ENCODE results near the gene ELFN1.

ELFN1 gene

GRCh38 chr7:1698951-1699350, 28.9 kb downstream of the ELFN1 start:
- TF ChIP-seq CTCF (IDR thresholded peaks at IDR 0.05; ENCODE audit: insufficient read depth, low read length) (no peak), POLR2AphosphoS5 (IDR thresholded peaks at IDR 0.05; ENCODE audit: low read depth) (no peak), GABPA (IDR thresholded peaks at IDR 0.05; ENCODE audit: low read depth) (no peak), REST (IDR thresholded peaks at IDR 0.05; ENCODE audit: insufficient replicate concordance, low read depth) (no peak), SPI1 (IDR thresholded peaks at IDR 0.05; ENCODE audit: borderline replicate concordance, low read depth) (no peak)
- Histone ChIP-seq H3K4me3 (replicated peaks; ENCODE audit: insufficient read depth, low read length) (no peak overlapping the region), H3K27me3 (ENCODE audit: insufficient read depth, poor library complexity, severe bottlenecking) (peaks cover 2% of the 10 kb centered on the region), H3K27ac (replicated peaks) (no peak overlapping the region)
- DNase-seq (ENCODE audit: low read depth in 1 of 2, low spot score in 1 of 2) = no peak

GRCh38 chr7:1700086-1700485, 30.0 kb downstream of the ELFN1 start:
- Histone ChIP-seq H3K27ac (replicated peaks) (no peak overlapping the region), H3K4me3 (replicated peaks; ENCODE audit: insufficient read depth, low read length) (no peak overlapping the region), H3K27me3 (ENCODE audit: insufficient read depth, poor library complexity, severe bottlenecking) (peaks cover 2% of the 10 kb centered on the region)
- DNase-seq (ENCODE audit: low read depth in 1 of 2, low spot score in 1 of 2) = no peak
- TF ChIP-seq CTCF (IDR thresholded peaks at IDR 0.05; ENCODE audit: insufficient read depth, low read length) (no peak), GABPA (IDR thresholded peaks at IDR 0.05; ENCODE audit: low read depth) (no peak), SPI1 (IDR thresholded peaks at IDR 0.05; ENCODE audit: borderline replicate concordance, low read depth) (no peak), POLR2AphosphoS5 (IDR thresholded peaks at IDR 0.05; ENCODE audit: low read depth) (no peak), REST (IDR thresholded peaks at IDR 0.05; ENCODE audit: insufficient replicate concordance, low read depth) (no peak)

- Histone ChIP-seq H3K27ac (replicated peaks) (no peak overlapping the region), H3K27me3 (ENCODE audit: insufficient read depth, poor library complexity, severe bottlenecking) (peaks cover 2% of the 10 kb centered on the region), H3K4me3 (replicated peaks; ENCODE audit: insufficient read depth, low read length) (no peak overlapping the region)
- TF ChIP-seq POLR2AphosphoS5 (IDR thresholded peaks at IDR 0.05; ENCODE audit: low read depth) (no peak), REST (IDR thresholded peaks at IDR 0.05; ENCODE audit: insufficient replicate concordance, low read depth) (no peak), GABPA (IDR thresholded peaks at IDR 0.05; ENCODE audit: low read depth) (no peak), CTCF (IDR thresholded peaks at IDR 0.05; ENCODE audit: insufficient read depth, low read length) (no peak), SPI1 (IDR thresholded peaks at IDR 0.05; ENCODE audit: borderline replicate concordance, low read depth) (no peak)
- no peak for DNase-seq (ENCODE audit: low read depth in 1 of 2, low spot score in 1 of 2)
Measured at GRCh38 chr7:1700536-1701333, 30.7 kb downstream of the ELFN1 start.
